ENCODE data around the gene INSR. TPM values are rescaled to one million over a fixed set of nuclear protein-coding genes. Genes with fewer than 3 reads are reported as not detected.

The INSR gene
- total and polyA plus RNA-seq, 10 of the 15 experiments (the other 5 are each of a cell fraction or from before 2014, with no cell fraction given) = 4.2 to 34.9 (median 13.6) TPM

DNA sequence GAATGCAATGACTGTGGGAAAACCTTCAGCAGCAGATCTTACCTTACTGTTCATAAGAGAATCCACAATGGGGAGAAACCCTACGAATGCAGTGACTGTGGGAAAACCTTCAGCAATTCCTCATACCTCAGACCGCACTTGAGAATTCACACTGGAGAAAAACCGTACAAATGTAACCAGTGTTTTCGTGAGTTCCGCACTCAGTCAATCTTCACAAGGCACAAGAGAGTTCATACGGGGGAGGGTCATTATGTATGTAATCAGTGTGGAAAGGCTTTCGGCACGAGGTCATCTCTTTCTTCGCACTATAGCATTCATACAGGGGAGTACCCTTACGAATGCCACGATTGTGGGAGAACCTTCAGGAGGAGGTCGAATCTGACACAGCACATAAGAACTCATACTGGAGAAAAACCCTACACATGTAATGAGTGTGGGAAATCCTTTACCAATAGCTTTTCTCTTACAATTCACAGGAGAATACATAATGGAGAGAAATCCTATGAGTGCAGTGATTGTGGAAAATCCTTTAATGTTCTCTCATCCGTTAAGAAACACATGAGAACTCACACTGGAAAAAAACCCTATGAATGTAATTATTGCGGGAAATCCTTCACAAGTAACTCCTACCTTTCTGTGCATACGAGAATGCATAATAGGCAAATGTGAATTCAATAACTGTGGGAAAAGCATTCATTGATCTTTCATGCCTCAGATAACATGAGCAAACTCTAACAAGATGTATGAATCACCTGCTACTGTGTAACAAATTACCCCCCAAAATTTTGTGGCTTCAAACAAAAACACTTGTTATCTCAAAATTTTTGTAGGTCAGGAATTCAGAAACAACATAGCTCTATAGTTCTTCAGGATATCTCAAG is 210.9 kb downstream of the INSR start:
- H3K27ac ChIP-seq (ENCODE audit: control insufficient read depth, insufficient read depth) = no peak overlapping the region
- FAIRE-seq = no peak
- ChIA-PET CTCF (interaction anchor here (1.4 to 1.7 kb wide), 2 partner anchors 13 to 16 kb away, joined by 4 to 5 read pairs; partner anchors contain the start of gene ZNF557), POLR2A (interaction anchor here (1.5 to 1.9 kb wide), 2 partner anchors 13 to 16 kb away, joined by 5 to 10 read pairs; partner anchors contain the start of gene ZNF557), RAD21 (ENCODE audit: unreplicated experiment) (no interaction called here), SMC1A (ENCODE audit: uncharacterized antibody, unreplicated experiment) (interaction anchor here (0.8 kb wide), 1 partner anchor 13 kb away, joined by 3 read pairs; no protein-coding TSS in a partner anchor)
- peaks cover 68% of the 10 kb centered on the region for H3K9me3 ChIP-seq (replicated peaks; ENCODE audit: control insufficient read depth, insufficient read depth, low read length)
- no peaks in the 10 kb centered on the region for H3K4me1 ChIP-seq (ENCODE audit: control insufficient read depth, insufficient read depth, low read length)
- H3K4me3 ChIP-seq = no peak overlapping the region
- no peak overlapping the region for H3K4me2 ChIP-seq (ENCODE audit: control insufficient read depth, insufficient read depth)
- H2AFZ ChIP-seq (ENCODE audit: control insufficient read depth, low read depth, low read length) = no peak overlapping the region
- H3K27me3 ChIP-seq (replicated peaks in 1 of 2; ENCODE audit: control insufficient read depth in 2 of 2, insufficient read depth in 2 of 2, low read length in 1 of 2) = no peaks in the 10 kb centered on the region
- intact Hi-C loops (cut with micrococcal nuclease; ENCODE audit: unreplicated experiment) (no loop called here), in situ Hi-C loops (cut with MboI) (no loop called here)
- no peaks in the 10 kb centered on the region for H3K79me2 ChIP-seq (ENCODE audit: control insufficient read depth, insufficient read depth, low read length)
- no peaks in the 10 kb centered on the region for H4K20me1 ChIP-seq (ENCODE audit: control insufficient read depth, insufficient read depth)
- H3K36me3 ChIP-seq (ENCODE audit: control insufficient read depth in 2 of 2, insufficient read depth in 2 of 2, low read length in 1 of 2) = peaks cover 29 to 45% of the 10 kb centered on the region in 2 experiments
- no peak for DNase-seq (ENCODE audit: low read depth, low spot score)
- ATAC-seq = no peak
- WGBS (ENCODE audit: insufficient coverage, insufficient replicate concordance, low lambda C conversion rate, missing lambda C conversion rate) = 97% methylated on average over 15 of the region's 15 CpGs
- BruUV-seq (replicated peaks) = TSS peak; percentile 45
- H3K9ac ChIP-seq (ENCODE audit: control insufficient read depth, insufficient read depth, low read length) = no peak overlapping the region
- TF ChIP-seq PML (IDR thresholded peaks at IDR 0.05; ENCODE audit: low read length) (no peak), TAF1 (IDR thresholded peaks at IDR 0.05; ENCODE audit: borderline replicate concordance, low read depth, low read length) (no peak), SP1 (IDR thresholded peaks at IDR 0.05; ENCODE audit: low read depth, low read length) (no peak), CBFB (IDR thresholded peaks at IDR 0.05; ENCODE audit: low read depth) (no peak; the same call in 1 of the 2 replicates), RAD51 (IDR thresholded peaks at IDR 0.05) (no peak), ZNF217 (IDR thresholded peaks at IDR 0.05) (peak; percentile 85; the same call in 1 of the 2 replicates), ZBED1 (IDR thresholded peaks at IDR 0.05; ENCODE audit: borderline replicate concordance) (no peak; the same call in 1 of the 2 replicates), SRF (IDR thresholded peaks at IDR 0.05; ENCODE audit: low read depth in 2 of 2, low read length in 2 of 2) (no peak), LARP7 (IDR thresholded peaks at IDR 0.05) (no peak), RAD21 (IDR thresholded peaks at IDR 0.05; ENCODE audit: insufficient read depth, low read depth, low read length) (no peak), NFXL1 (IDR thresholded peaks at IDR 0.05; ENCODE audit: borderline replicate concordance) (no peak), BRCA1 (IDR thresholded peaks at IDR 0.05; ENCODE audit: low read depth, low read length) (no peak), SREBF1 (IDR thresholded peaks at IDR 0.05; ENCODE audit: low read length) (no peak)
- TF ChIP-seq, protein P1, sequence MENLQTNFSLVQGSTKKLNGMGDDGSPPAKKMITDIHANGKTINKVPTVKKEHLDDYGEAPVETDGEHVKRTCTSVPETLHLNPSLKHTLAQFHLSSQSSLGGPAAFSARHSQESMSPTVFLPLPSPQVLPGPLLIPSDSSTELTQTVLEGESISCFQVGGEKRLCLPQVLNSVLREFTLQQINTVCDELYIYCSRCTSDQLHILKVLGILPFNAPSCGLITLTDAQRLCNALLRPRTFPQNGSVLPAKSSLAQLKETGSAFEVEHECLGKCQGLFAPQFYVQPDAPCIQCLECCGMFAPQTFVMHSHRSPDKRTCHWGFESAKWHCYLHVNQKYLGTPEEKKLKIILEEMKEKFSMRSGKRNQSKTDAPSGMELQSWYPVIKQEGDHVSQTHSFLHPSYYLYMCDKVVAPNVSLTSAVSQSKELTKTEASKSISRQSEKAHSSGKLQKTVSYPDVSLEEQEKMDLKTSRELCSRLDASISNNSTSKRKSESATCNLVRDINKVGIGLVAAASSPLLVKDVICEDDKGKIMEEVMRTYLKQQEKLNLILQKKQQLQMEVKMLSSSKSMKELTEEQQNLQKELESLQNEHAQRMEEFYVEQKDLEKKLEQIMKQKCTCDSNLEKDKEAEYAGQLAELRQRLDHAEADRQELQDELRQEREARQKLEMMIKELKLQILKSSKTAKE (IDR thresholded peaks at IDR 0.05; ENCODE audit: low read depth, poor library complexity, severe bottlenecking) = peak; percentile 82
- TF ChIP-seq, protein P2, sequence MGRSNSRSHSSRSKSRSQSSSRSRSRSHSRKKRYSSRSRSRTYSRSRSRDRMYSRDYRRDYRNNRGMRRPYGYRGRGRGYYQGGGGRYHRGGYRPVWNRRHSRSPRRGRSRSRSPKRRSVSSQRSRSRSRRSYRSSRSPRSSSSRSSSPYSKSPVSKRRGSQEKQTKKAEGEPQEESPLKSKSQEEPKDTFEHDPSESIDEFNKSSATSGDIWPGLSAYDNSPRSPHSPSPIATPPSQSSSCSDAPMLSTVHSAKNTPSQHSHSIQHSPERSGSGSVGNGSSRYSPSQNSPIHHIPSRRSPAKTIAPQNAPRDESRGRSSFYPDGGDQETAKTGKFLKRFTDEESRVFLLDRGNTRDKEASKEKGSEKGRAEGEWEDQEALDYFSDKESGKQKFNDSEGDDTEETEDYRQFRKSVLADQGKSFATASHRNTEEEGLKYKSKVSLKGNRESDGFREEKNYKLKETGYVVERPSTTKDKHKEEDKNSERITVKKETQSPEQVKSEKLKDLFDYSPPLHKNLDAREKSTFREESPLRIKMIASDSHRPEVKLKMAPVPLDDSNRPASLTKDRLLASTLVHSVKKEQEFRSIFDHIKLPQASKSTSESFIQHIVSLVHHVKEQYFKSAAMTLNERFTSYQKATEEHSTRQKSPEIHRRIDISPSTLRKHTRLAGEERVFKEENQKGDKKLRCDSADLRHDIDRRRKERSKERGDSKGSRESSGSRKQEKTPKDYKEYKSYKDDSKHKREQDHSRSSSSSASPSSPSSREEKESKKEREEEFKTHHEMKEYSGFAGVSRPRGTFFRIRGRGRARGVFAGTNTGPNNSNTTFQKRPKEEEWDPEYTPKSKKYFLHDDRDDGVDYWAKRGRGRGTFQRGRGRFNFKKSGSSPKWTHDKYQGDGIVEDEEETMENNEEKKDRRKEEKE (IDR thresholded peaks at IDR 0.05) = no peak
- TF ChIP-seq, protein P3, sequence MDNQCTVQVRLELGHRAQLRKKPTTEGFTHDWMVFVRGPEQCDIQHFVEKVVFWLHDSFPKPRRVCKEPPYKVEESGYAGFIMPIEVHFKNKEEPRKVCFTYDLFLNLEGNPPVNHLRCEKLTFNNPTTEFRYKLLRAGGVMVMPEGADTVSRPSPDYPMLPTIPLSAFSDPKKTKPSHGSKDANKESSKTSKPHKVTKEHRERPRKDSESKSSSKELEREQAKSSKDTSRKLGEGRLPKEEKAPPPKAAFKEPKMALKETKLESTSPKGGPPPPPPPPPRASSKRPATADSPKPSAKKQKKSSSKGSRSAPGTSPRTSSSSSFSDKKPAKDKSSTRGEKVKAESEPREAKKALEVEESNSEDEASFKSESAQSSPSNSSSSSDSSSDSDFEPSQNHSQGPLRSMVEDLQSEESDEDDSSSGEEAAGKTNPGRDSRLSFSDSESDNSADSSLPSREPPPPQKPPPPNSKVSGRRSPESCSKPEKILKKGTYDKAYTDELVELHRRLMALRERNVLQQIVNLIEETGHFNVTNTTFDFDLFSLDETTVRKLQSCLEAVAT (IDR thresholded peaks at IDR 0.05) = peak; percentile 71; the same call in 1 of the 2 replicates
- TF ChIP-seq, protein P4, sequence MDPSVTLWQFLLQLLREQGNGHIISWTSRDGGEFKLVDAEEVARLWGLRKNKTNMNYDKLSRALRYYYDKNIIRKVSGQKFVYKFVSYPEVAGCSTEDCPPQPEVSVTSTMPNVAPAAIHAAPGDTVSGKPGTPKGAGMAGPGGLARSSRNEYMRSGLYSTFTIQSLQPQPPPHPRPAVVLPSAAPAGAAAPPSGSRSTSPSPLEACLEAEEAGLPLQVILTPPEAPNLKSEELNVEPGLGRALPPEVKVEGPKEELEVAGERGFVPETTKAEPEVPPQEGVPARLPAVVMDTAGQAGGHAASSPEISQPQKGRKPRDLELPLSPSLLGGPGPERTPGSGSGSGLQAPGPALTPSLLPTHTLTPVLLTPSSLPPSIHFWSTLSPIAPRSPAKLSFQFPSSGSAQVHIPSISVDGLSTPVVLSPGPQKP (IDR thresholded peaks at IDR 0.05; ENCODE audit: low read depth, low read length) = no peak

Measured in GM12878 (cell line).